ENCODE results near the gene PPARA.
"Not testable (repeated sequence)": the region's sequence is repeated elsewhere in the genome, so short reads cannot be mapped to it uniquely, and the experiment has no call there.

PPARA gene

GRCh38 chr22:46251266-46251665 lies 100.9 kb downstream of the PPARA start:
- no peak for DNase-seq

- peak in 1 of 2 donors; percentile 22 for DNase-seq
These were observed 101.6 kb downstream of the PPARA start for GRCh38 chr22:46251816-46252380.

GRCh38 chr22:46256358-46256958 lies 106.1 kb downstream of the PPARA start:
- no peak for DNase-seq

- no peak for DNase-seq
These were observed 109.0 kb downstream of the PPARA start for GRCh38 chr22:46259374-46259773.

- no peak for DNase-seq
These were observed 109.7 kb downstream of the PPARA start for GRCh38 chr22:46260038-46260437.

GRCh38 chr22:46262449-46263215 lies 112.3 kb downstream of the PPARA start:
- peak; percentile 43 to 66 for DNase-seq

- no peak for DNase-seq
These were observed 112.9 kb downstream of the PPARA start, which contains the start of gene PKDREJ for GRCh38 chr22:46263216-46263590. Gene PKDREJ, minus strand, starts transcription at chr22:46263343. Its CDS starts 21 bp downstream, at chr22:46263322.

- DNase-seq = not testable (repeated sequence)
These were observed 114.2 kb downstream of the PPARA start for GRCh38 chr22:46264520-46264919.

GRCh38 chr22:46265627-46266026 lies 115.3 kb downstream of the PPARA start:
- DNase-seq = not testable (repeated sequence)

GRCh38 chr22:46267431-46268279 lies 117.3 kb downstream of the PPARA start, which contains the start of gene TTC38:
Gene TTC38, plus strand, starts transcription at chr22:46268008. Its CDS starts 32 bp downstream, at chr22:46268040.
- DNase-seq = peak; percentile 63 to 66

- DNase-seq = no peak
These were observed 119.2 kb downstream of the PPARA start for GRCh38 chr22:46269564-46269963.

GRCh38 chr22:46272196-46272595 lies 121.9 kb downstream of the PPARA start:
- DNase-seq = no peak

- DNase-seq = no peak
These were observed 122.6 kb downstream of the PPARA start for GRCh38 chr22:46272762-46273431.

GRCh38 chr22:46273432-46274148 lies 123.3 kb downstream of the PPARA start:
- DNase-seq = no peak

- no peak for DNase-seq
These were observed 124.1 kb downstream of the PPARA start for GRCh38 chr22:46274381-46274780.

- DNase-seq = no peak
These were observed 125.3 kb downstream of the PPARA start for GRCh38 chr22:46275455-46276122.

- no peak for DNase-seq
These were observed 126.2 kb downstream of the PPARA start for GRCh38 chr22:46276563-46276962.

GRCh38 chr22:46278656-46279645 lies 128.6 kb downstream of the PPARA start:
- DNase-seq = no peak

- DNase-seq = no peak
These were observed 129.9 kb downstream of the PPARA start for GRCh38 chr22:46280063-46280817.
